GM12801 (cell line): ENCODE data around the gene ANGPTL2.

Experiments
- TF ChIP-seq, protein P1 (sequence below): IDR thresholded peaks from one replicate; pipeline ENCODE4 v1.5.1; 2011; ENCODE audit warnings: control low read depth; ENCODE audit not compliant: insufficient read length; ENCODE audit errors: extremely low read depth

The ANGPTL2 gene

DNA sequence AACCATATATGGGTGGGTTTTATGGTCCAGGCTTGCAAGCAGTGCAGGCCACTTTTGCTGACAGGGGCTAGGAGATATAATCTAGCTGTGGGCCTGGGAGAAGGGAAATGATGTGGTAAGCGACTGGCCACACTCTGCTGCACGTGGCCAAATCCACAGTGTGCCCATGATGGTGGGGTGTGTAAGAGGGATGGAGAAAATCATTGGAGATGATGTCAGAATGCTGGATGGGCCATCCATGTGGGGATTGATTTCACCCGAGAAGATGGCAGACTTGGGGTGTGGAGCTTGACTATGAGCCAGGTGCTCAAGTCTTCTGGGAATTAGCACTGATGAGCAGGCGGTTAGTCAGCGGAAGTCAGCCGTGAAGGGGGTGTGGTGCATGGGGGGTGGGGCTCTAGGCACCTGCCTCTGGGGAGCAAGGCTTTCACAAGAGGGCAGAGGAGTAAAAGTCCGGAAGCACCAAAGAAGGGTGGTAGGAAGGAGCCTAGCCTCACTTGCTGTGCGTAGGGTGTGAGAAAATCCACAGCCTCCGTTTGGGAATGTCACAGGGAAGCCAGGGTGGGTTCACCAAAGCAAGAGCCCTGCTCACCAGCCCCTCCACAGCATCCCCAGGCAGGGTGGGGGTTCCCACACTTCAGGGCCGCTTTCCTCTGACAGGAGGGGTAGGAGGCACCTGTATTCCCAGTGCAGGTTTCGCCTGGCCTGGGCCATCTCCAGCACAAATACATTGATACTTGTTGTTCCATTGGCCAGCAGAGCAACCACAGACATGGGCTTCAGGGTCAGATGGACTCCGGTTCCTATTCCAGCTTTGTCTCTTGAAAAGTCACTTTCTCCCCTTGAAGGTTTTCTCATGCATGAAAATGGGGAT is 44.5 kb upstream of the ANGPTL2 start:
- TF ChIP-seq, protein P1, sequence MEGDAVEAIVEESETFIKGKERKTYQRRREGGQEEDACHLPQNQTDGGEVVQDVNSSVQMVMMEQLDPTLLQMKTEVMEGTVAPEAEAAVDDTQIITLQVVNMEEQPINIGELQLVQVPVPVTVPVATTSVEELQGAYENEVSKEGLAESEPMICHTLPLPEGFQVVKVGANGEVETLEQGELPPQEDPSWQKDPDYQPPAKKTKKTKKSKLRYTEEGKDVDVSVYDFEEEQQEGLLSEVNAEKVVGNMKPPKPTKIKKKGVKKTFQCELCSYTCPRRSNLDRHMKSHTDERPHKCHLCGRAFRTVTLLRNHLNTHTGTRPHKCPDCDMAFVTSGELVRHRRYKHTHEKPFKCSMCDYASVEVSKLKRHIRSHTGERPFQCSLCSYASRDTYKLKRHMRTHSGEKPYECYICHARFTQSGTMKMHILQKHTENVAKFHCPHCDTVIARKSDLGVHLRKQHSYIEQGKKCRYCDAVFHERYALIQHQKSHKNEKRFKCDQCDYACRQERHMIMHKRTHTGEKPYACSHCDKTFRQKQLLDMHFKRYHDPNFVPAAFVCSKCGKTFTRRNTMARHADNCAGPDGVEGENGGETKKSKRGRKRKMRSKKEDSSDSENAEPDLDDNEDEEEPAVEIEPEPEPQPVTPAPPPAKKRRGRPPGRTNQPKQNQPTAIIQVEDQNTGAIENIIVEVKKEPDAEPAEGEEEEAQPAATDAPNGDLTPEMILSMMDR: no peak

DNA sequence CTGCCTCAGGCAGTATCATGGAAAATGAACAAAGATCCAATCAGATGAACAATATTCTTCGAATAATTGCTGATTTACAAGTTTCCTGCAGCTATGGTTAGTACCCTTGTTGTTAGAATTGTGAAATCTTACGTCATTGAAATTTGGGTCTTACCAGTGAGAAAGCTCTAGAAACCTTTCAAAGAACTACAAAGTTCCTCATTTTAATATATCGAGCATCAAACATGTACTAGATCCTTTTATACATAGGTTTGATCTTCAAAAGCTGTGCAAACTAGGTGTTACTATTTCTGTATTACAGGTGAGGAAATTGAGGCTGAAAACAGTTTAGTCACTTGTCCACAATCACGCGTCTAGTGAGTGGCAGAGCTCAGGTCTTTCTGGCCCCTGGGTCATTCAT is 43.7 kb upstream of the ANGPTL2 start:
- TF ChIP-seq, protein P1: no peak

DNA sequence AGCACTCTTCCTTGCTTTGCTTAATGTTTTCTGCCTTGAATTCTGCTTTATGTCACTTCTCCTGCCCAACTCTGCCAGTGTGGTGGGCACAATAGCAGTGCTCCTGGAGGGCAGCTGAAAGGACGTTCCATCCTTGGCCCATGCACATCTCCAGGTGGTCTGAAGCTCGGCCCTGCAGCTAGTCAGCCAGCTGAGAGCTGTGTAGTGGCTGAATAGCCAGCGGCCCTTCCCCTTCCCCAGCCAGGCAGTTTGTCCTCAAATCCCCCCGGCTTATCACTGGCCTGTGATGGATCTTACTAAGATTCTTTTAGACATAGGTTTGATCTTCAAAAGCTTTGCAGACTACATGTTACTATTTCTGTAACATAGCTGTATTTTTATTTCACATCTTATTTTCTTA is 42.7 kb upstream of the ANGPTL2 start:
- TF ChIP-seq, protein P1: no peak

DNA sequence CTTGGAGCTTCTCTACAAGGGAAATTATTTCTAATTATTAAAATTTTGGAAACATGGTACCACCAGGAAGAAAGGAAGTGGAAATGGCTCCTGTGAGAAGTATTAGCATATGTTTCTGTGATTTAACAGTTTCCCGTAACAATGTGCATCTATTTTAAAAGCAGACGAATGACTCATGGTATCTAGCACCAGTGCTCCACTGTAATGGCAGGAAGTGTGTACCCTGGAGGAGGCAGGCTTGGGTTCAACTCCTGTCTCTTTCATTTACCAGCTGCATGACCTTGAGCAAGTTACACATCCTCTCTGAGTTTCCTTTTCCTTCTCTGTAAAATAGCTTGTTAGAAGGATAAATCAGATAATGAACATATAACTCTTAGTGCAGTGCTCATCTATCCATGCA is 41.0 kb upstream of the ANGPTL2 start:
- TF ChIP-seq, protein P1: no peak

DNA sequence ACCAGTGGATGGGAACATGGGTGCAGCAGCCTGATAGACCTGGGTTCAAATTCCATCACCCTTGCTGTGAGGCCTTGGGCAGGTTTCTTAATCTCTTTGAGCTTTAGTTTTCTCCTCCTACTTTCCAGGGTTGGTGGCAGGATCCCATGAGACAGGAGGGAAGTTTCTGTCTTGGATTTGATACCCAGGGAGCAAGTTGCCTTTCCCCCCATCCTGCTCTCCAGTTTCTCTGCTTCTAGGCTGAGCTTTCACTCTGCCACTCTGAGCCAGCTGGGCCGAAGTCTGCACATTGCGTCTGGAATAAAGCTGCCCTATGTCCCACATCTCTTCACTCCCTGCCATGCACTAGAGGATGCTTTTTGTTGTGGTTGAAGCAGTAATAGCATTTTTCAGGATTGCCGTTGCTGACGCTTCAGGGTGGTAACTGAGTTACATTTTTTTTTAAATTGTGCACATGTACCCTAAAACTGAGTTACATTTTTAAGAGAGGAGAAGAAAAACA is 40.5 kb upstream of the ANGPTL2 start:
- TF ChIP-seq, protein P1: no peak

DNA sequence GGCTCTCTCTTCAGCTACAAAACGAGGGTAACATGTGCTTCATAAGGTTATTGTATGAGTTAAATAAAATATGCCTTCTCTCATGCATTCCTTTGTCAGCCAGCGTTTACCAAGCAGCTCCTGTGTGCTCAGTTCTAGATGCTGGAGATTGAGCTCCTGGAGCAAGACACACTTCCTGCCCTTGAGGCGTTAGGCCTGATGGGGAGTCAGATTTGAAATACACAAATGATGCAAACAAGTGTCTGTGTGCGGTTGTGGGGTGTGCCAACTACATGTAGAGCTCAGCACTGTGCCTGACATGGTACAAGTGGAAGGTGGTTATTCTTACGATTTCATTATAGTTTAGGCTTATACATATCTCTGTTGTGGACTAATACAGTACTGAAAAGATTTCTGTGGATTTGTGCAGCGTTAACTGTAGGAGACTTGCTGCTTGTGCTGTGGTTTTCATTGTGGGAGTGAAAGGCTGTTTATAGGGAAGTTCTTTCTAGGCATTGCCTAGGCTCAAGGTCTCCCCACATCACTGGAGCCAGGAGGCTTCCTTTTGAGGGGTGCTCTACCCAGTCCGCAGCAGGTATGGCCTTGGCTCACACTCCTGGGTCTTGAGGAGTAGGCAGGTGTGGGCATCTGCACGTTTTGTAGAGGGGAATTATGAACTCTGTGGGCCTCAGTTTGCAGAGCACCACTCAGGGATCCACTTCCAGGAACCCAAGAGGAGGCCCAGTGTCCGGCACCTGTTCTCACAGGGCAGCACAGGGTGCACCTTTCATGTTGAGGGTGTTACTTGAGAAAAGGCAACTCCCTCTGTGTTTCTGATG is 39.8 kb upstream of the ANGPTL2 start:
- TF ChIP-seq, protein P1: no peak

DNA sequence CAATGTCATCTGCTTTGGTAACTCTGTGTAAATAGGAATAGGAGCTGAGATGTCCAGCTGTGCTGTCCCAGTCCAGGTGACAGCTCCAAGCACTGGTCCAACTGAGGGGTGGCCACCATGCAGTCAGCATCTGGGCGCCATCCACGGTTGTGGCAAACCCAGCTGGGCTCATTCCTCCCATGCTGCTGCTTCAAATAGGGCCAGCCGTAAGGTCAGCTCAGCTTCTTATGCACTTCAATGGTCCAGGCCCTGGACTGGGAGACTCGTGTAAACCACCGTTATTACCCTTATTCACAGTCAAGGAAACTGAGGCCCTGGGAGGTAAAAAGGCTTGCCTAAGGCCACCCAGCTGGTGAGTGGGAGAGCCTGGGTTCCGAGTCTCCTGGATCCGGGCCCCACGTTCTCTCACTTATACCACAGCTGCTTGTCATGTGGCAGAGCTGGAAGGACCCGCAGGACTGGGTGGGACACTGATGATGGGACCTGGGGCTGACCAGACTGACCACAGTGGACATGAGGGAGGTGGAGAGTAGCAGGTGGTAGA is 38.7 kb upstream of the ANGPTL2 start:
- TF ChIP-seq, protein P1: no peak
